ENCODE results near the gene SIRPB2. TPM values are rescaled to one million over a fixed set of nuclear protein-coding genes. Genes with fewer than 3 reads are reported as not detected.
A peak's percentile ranks its signal among the peaks of the same experiment; 100 is the strongest.

SIRPB2 gene
- total RNA-seq (not detected), polyA plus RNA-seq (not detected)

GRCh38 chr20:1491281-1491840, at the start of gene SIRPB2:
Gene SIRPB2 (minus strand): TSS chr20:1491420. CDS start chr20:1491359, 61 bp downstream.
- intact Hi-C loops (cut with micrococcal nuclease) = no loop called here
- H3K9me3 Mint-ChIP-seq = peaks cover 0 to 3% (median 0%) of the 10 kb centered on the region in 8 donors
- no peak within 1 kb of the TSS for H3K27ac Mint-ChIP-seq
- H3K4me3 ChIP-seq (ENCODE audit: low read length in 2 of 2) = no peak within 1 kb of the TSS
- no peak within 1 kb of the TSS for H3K4me3 Mint-ChIP-seq
- H3K36me3 Mint-ChIP-seq = no peaks in the 10 kb centered on the region
- no peaks in the 10 kb centered on the region for H3K4me1 ChIP-seq (ENCODE audit: insufficient read depth, low read length)
- ChIA-PET POLR2A (ENCODE audit: partially characterized antibody) (no interaction called here), CTCF (ENCODE audit: partially characterized antibody) (no interaction called here)
- no peaks in the 10 kb centered on the region for H3K36me3 ChIP-seq (ENCODE audit: insufficient read depth, low read length)
- no peaks in the 10 kb centered on the region for H3K27me3 ChIP-seq (ENCODE audit: insufficient read depth, low read length)
- no peak for DNase-seq
- peaks cover 27 to 31% of the 10 kb centered on the region in 2 donors for H3K27me3 Mint-ChIP-seq
- no peak within 1 kb of the TSS for H3K27ac ChIP-seq (ENCODE audit: low read depth, low read length)
- no peaks in the 10 kb centered on the region for H3K4me1 Mint-ChIP-seq
- H3K9me3 ChIP-seq (ENCODE audit: control insufficient read depth in 1 of 2, low read length in 2 of 2) = no peaks in the 10 kb centered on the region

DNA sequence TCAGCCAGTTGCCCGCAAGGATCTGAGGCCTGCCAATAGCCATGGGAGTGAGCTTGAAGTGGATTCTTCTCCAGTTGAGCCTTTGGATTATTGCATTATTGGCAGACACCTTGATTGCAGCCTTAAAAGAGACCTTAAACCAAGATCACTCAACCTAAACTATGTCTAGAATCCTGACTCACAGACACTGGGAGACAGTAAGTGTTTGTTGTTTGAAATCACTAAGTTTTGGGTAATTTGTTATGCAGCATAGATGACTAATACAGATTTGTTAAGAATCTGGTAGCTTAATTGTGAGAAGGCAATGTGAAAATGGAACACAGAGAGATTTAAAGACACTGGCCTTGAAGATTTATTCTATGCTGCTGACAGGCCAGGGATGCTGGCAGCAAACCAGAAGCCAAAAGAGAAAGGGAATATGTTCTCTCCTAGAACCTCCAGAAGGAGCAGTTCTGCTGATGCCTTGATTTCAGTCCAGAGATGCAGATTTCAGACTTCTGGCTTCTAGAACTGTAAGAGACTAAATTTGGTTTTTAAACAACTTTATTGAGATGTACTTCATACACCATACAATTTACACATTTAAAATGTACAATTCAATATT, 48.7 kb upstream of the SIRPB2 start:
- H3K4me3 Mint-ChIP-seq = no peak overlapping the region
- no peak overlapping the region for H3K27ac Mint-ChIP-seq
- H3K4me3 ChIP-seq (ENCODE audit: low read length in 2 of 2) = no peak overlapping the region
- ChIA-PET POLR2A (ENCODE audit: partially characterized antibody) (no interaction called here), CTCF (ENCODE audit: partially characterized antibody) (interaction anchor here (1.3 to 2.8 kb wide), 2 partner anchors 195 to 237 kb away, joined by 5 to 10 read pairs; no protein-coding TSS in a partner anchor)
- no peak overlapping the region for H3K27ac ChIP-seq (ENCODE audit: low read depth, low read length)
- DNase-seq = no peak
- H3K36me3 Mint-ChIP-seq = no peaks in the 10 kb centered on the region
- no peaks in the 10 kb centered on the region for H3K4me1 ChIP-seq (ENCODE audit: insufficient read depth, low read length)
- intact Hi-C loops (cut with micrococcal nuclease) = no loop called here
- peaks cover 0 to 6% (median 4%) of the 10 kb centered on the region in 4 donors for H3K4me1 Mint-ChIP-seq
- no peaks in the 10 kb centered on the region for H3K36me3 ChIP-seq (ENCODE audit: insufficient read depth, low read length)
- no peaks in the 10 kb centered on the region for H3K27me3 ChIP-seq (ENCODE audit: insufficient read depth, low read length)
- peaks cover 0 to 11% (median 2%) of the 10 kb centered on the region in 8 donors for H3K9me3 Mint-ChIP-seq
- H3K27me3 Mint-ChIP-seq = no peaks in the 10 kb centered on the region
- no peaks in the 10 kb centered on the region for H3K9me3 ChIP-seq (ENCODE audit: control insufficient read depth in 1 of 2, low read length in 2 of 2)

DNA sequence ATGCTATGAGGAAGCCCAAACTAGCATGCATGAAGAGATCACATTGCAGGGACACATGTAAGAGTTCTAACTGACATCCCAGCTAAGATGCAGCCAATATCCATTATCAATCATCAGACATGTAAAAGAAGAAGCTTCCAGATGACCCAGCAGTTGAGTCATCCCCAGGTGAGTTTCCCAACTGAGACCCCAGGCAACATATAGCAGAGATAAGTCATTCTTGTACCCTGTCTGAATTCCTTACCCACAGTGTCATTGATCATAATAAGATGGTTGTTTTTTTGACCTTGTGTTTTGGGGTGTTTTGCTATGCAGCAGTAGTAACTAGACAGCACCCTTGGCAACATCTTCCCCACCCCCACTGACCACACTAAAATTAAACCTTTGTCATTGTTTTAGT, 47.4 kb upstream of the SIRPB2 start:
- ChIA-PET CTCF (ENCODE audit: partially characterized antibody) (interaction anchor here (2.8 kb wide), 1 partner anchor 196 kb away, joined by 10 read pairs; no protein-coding TSS in a partner anchor), POLR2A (ENCODE audit: partially characterized antibody) (no interaction called here)
- Mint-ChIP-seq H3K36me3 (no peaks in the 10 kb centered on the region), H3K27ac (no peak overlapping the region), H3K4me1 (peaks cover 0 to 6% (median 4%) of the 10 kb centered on the region in 4 donors), H3K9me3 (peaks cover 0 to 11% (median 2%) of the 10 kb centered on the region in 8 donors), H3K4me3 (no peak overlapping the region), H3K27me3 (no peaks in the 10 kb centered on the region)
- no peak overlapping the region for H3K27ac ChIP-seq (ENCODE audit: low read depth, low read length)
- H3K4me1 ChIP-seq (ENCODE audit: insufficient read depth, low read length) = no peaks in the 10 kb centered on the region
- no peaks in the 10 kb centered on the region for H3K36me3 ChIP-seq (ENCODE audit: insufficient read depth, low read length)
- no peak for DNase-seq
- intact Hi-C loops (cut with micrococcal nuclease) = no loop called here
- no peak overlapping the region for H3K4me3 ChIP-seq (ENCODE audit: low read length in 2 of 2)
- no peaks in the 10 kb centered on the region for H3K27me3 ChIP-seq (ENCODE audit: insufficient read depth, low read length)
- H3K9me3 ChIP-seq (ENCODE audit: control insufficient read depth in 1 of 2, low read length in 2 of 2) = no peaks in the 10 kb centered on the region

- H3K4me1 Mint-ChIP-seq = peaks cover 0 to 6% (median 4%) of the 10 kb centered on the region in 4 donors
- Histone ChIP-seq H3K36me3 (ENCODE audit: insufficient read depth, low read length) (no peaks in the 10 kb centered on the region), H3K9me3 (ENCODE audit: control insufficient read depth in 1 of 2, low read length in 2 of 2) (no peaks in the 10 kb centered on the region), H3K27ac (ENCODE audit: low read depth, low read length) (no peak overlapping the region), H3K4me3 (ENCODE audit: low read length in 2 of 2) (no peak overlapping the region), H3K4me1 (ENCODE audit: insufficient read depth, low read length) (no peaks in the 10 kb centered on the region), H3K27me3 (ENCODE audit: insufficient read depth, low read length) (no peaks in the 10 kb centered on the region)
- no peak for DNase-seq
- no peaks in the 10 kb centered on the region for H3K36me3 Mint-ChIP-seq
- POLR2A ChIA-PET (ENCODE audit: partially characterized antibody) = no interaction called here
- peak overlapping the region in 2 of 7 donors; percentile 3 to 54 for H3K27ac Mint-ChIP-seq
- H3K27me3 Mint-ChIP-seq = no peaks in the 10 kb centered on the region
- CTCF ChIA-PET (ENCODE audit: partially characterized antibody) = interaction anchor here (2.8 kb wide), 1 partner anchor 197 kb away, joined by 10 read pairs; no protein-coding TSS in a partner anchor
- H3K9me3 Mint-ChIP-seq = peaks cover 0 to 11% (median 2%) of the 10 kb centered on the region in 8 donors
- intact Hi-C loops (cut with micrococcal nuclease) = no loop called here
- no peak overlapping the region for H3K4me3 Mint-ChIP-seq
Measured at GRCh38 chr20:1537731-1538058, 46.5 kb upstream of the SIRPB2 start.

DNA sequence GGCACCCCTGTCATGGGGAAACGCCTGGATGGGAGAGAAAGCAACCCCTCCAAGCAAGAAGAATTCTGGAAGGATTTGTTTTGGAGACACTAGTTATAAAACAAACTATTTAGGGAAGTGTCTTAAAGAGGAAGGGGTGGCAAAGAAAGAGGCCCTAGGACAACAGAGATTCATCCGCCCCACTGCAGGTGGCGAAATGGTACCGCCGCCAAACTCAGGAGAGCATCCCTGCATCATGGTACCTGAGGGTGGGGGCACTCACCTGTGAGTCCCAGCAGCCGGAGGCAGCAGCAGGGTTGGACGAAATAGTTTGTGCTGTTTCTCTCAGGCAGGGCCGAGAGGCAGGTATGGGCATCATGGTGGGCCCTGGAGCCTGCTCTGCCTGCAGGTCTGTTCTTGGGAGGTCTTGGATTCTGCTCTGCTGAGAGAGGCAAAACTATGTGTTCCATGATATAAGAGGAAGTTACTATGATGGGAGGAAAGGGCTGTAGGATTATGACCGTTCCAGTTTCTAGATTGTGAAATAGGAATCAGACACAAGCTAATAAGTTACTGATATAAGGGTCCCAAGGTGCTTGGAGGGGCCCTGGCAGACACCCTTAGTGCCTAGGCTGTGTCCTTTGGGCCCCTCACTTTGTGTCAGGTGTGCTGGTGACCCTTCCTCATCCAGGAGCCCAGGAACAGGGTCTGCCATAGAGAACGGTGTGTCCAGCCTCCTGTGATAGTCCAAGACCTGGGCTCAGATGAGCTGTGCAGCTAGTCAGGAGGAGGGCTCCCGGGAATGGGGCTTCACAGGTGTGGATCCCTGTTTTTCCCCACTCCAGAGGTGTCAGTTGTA, 45.9 kb upstream of the SIRPB2 start:
- Mint-ChIP-seq H3K36me3 (no peaks in the 10 kb centered on the region), H3K4me3 (no peak overlapping the region), H3K4me1 (peaks cover 0 to 6% (median 4%) of the 10 kb centered on the region in 4 donors), H3K9me3 (peaks cover 0 to 11% (median 2%) of the 10 kb centered on the region in 8 donors), H3K27ac (peak overlapping the region in 2 of 7 donors; percentile 3 to 54), H3K27me3 (no peaks in the 10 kb centered on the region)
- Histone ChIP-seq H3K27ac (ENCODE audit: low read depth, low read length) (no peak overlapping the region), H3K4me3 (ENCODE audit: low read length in 2 of 2) (no peak overlapping the region), H3K4me1 (ENCODE audit: insufficient read depth, low read length) (no peaks in the 10 kb centered on the region), H3K9me3 (ENCODE audit: control insufficient read depth in 1 of 2, low read length in 2 of 2) (no peaks in the 10 kb centered on the region), H3K36me3 (ENCODE audit: insufficient read depth, low read length) (no peaks in the 10 kb centered on the region), H3K27me3 (ENCODE audit: insufficient read depth, low read length) (no peaks in the 10 kb centered on the region)
- CTCF ChIA-PET (ENCODE audit: partially characterized antibody) = interaction anchor here (0.7 to 2.8 kb wide), 2 partner anchors 197 to 240 kb away, joined by 3 to 10 read pairs; no protein-coding TSS in a partner anchor
- intact Hi-C loops (cut with micrococcal nuclease) = no loop called here
- DNase-seq = no peak
- POLR2A ChIA-PET (ENCODE audit: partially characterized antibody) = no interaction called here

DNA sequence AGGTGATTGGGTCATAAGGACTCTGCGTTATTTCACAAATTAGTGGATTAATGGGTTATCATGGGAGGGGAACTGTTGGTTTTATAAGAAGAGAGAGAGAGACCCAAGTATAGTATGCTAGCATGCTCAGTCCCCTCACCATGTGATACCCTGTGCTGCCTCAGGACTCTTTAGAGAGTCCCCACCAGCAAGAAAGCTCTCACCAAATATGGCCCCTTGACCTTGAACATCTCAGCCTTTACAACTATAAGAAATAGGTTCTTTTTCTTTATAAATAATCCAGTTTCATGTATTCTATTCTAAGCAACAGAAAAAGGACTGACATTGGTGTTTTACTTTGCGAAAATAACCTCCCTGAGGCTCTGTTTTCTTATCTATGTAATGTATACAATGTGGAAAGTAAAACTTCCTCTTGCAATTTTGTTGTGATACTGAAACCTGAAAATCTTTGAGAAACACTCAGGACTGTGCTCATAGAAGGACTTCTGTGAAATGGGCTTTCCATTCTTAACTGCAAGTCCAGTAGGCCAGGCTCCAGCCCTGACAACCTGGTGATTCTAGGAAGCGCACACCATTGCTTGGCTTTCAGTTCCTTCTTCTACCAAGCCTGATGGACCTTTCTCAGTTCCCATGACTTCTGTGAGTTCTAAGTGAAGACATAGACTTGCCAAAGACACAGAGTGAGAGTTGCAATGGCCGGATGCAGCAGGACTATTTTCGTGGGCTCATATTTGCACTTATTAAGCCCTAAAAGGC, 44.4 kb upstream of the SIRPB2 start:
- Mint-ChIP-seq H3K27me3 (peaks cover 0 to 1% of the 10 kb centered on the region in 2 donors), H3K36me3 (no peaks in the 10 kb centered on the region), H3K4me1 (peaks cover 0 to 6% (median 4%) of the 10 kb centered on the region in 4 donors), H3K27ac (no peak overlapping the region), H3K4me3 (no peak overlapping the region), H3K9me3 (peaks cover 0 to 6% (median 0%) of the 10 kb centered on the region in 8 donors)
- no peak overlapping the region for H3K4me3 ChIP-seq (ENCODE audit: low read length in 2 of 2)
- H3K4me1 ChIP-seq (ENCODE audit: insufficient read depth, low read length) = no peaks in the 10 kb centered on the region
- no peaks in the 10 kb centered on the region for H3K36me3 ChIP-seq (ENCODE audit: insufficient read depth, low read length)
- no peaks in the 10 kb centered on the region for H3K27me3 ChIP-seq (ENCODE audit: insufficient read depth, low read length)
- no peak overlapping the region for H3K27ac ChIP-seq (ENCODE audit: low read depth, low read length)
- no peak for DNase-seq
- H3K9me3 ChIP-seq (ENCODE audit: control insufficient read depth in 1 of 2, low read length in 2 of 2) = no peaks in the 10 kb centered on the region
- intact Hi-C loops (cut with micrococcal nuclease) = no loop called here
- ChIA-PET CTCF (ENCODE audit: partially characterized antibody) (interaction anchor here (4.3 kb wide), 1 partner anchor 199 kb away, joined by 37 read pairs; no protein-coding TSS in a partner anchor), POLR2A (ENCODE audit: partially characterized antibody) (no interaction called here)

Data from CD4-positive, alpha-beta memory T cell (primary cell).